Measurements from ENCODE around the gene ZNF653. TPM values are rescaled to one million over a fixed set of nuclear protein-coding genes. Genes with fewer than 3 reads are reported as not detected.

Gene ZNF653
- total and polyA plus RNA-seq, 9 of the 15 experiments (the other 6 are each of a cell fraction or from before 2014, with no cell fraction given), result 1.6 to 8.0 (median 4.2) TPM; not detected in 2

- TF ChIP-seq DIDO1 (tag; IDR thresholded peaks at IDR 0.05; ENCODE audit: low read depth), result no peak
- TF ChIP-seq SFPQ (IDR thresholded peaks at IDR 0.05; ENCODE audit: low read depth, low read length), result no peak
- TF ChIP-seq GTF2A2 (tag; IDR thresholded peaks at IDR 0.05), result no peak
- TF ChIP-seq RFX5 (IDR thresholded peaks at IDR 0.05; ENCODE audit: low read depth, low read length), result no peak
- TF ChIP-seq THRB (CRISPR knock-in tag; conservative IDR thresholded peaks at IDR 0.05), result no peak
- no peak for TF ChIP-seq PPARD (CRISPR knock-in tag; IDR thresholded peaks at IDR 0.05)
- no peak for TF ChIP-seq ZNF395 (CRISPR knock-in tag; IDR thresholded peaks at IDR 0.05)
- no peak for TF ChIP-seq BRD9 (IDR thresholded peaks at IDR 0.05; ENCODE audit: low read depth, partially characterized antibody)
- no peak for TF ChIP-seq KLF13 (tag; IDR thresholded peaks at IDR 0.05; ENCODE audit: borderline replicate concordance, low read depth)
- no peak for TF ChIP-seq ZKSCAN3 (CRISPR knock-in tag; IDR thresholded peaks at IDR 0.05)
- TF ChIP-seq KAT8 (IDR thresholded peaks at IDR 0.05; ENCODE audit: low read depth), result no peak
- no peak for TF ChIP-seq PCBP2 (IDR thresholded peaks at IDR 0.05; ENCODE audit: low read depth, low read length, poor library complexity, severe bottlenecking)
- peak; percentile 99 for TF ChIP-seq ZBTB2 (IDR thresholded peaks at IDR 0.05)
- no peak for TF ChIP-seq ZNF77 (CRISPR knock-in tag; IDR thresholded peaks at IDR 0.05)
- peak in 1 of 2 experiments; percentile 73; a peak in 1 of 4 replicates for TF ChIP-seq ZNF639 (CRISPR knock-in tag; conservative IDR thresholded peaks at IDR 0.05 in 1 of 2, IDR thresholded peaks at IDR 0.05 in 1 of 2)
- no peak for TF ChIP-seq ADNP (tag; IDR thresholded peaks at IDR 0.05)
Observed at GRCh38 chr19:11505504-11506100, at the start of gene ZNF653 (continued).

Measured in K562 (cell line).